ENCODE measurements around the gene P3H4. TPM values are rescaled to one million over a fixed set of nuclear protein-coding genes. Genes with fewer than 3 reads are reported as not detected.

Gene P3H4
- total RNA-seq, 1 experiment from 2014 or later: 24.0 TPM

GRCh38 chr17:41812381-41813151, 817 bp upstream of the P3H4 start, which contains the start of gene FKBP10:
Gene FKBP10 (plus strand): TSS chr17:41813004. CDS start chr17:41813035, 31 bp downstream.
- H4K91ac ChIP-seq (ENCODE audit: insufficient read length, low read depth, low read length): no peak within 1 kb of the TSS
- peaks cover 2% of the 10 kb centered on the region for H3K79me1 ChIP-seq (ENCODE audit: insufficient read depth, low read depth, low read length, poor library complexity, severe bottlenecking)

More at GRCh38 chr17:41812381-41813151, 817 bp upstream of the P3H4 start, which contains the start of gene FKBP10:
- H3K27ac Mint-ChIP-seq: peak within 1 kb of the TSS; percentile 79 to 97 (median 91); a peak in 6 of 7 replicates
- no peak within 1 kb of the TSS for H3K23ac ChIP-seq (ENCODE audit: insufficient read length, low read depth, low read length)
- no peak within 1 kb of the TSS for H4K8ac ChIP-seq (replicated peaks; ENCODE audit: insufficient read length, low read depth, low read length)
- no peak within 1 kb of the TSS for H2BK15ac ChIP-seq (ENCODE audit: low read depth, low read length)
- peak within 1 kb of the TSS; percentile 91 to 99 for H3K4me3 Mint-ChIP-seq
- H3K18ac ChIP-seq (ENCODE audit: insufficient read length, low read depth, low read length): no peak within 1 kb of the TSS
- H2BK120ac ChIP-seq (ENCODE audit: low read depth, low read length, poor library complexity, severe bottlenecking): no peak within 1 kb of the TSS
- H3K27ac ChIP-seq (ENCODE audit: insufficient read length, low read depth, low read length): no peak within 1 kb of the TSS
- H3K79me2 ChIP-seq (ENCODE audit: insufficient read depth, low read length): peaks cover 14% of the 10 kb centered on the region; the same call in 1 of the 2 replicates
- H3K4me1 ChIP-seq (ENCODE audit: insufficient read depth, low read length): peaks cover 4% of the 10 kb centered on the region; the same call in 1 of the 2 replicates
- no peak for TF ChIP-seq CTCF (conservative IDR thresholded peaks at IDR 0.05)
- H3K9ac ChIP-seq (ENCODE audit: extremely low read depth, insufficient read length, low read length): peak within 1 kb of the TSS; percentile 51
- DNase-seq: peak; percentile 94
- H3K4ac ChIP-seq (ENCODE audit: low read depth, low read length): no peak within 1 kb of the TSS
- H2BK5ac ChIP-seq (ENCODE audit: insufficient read length, low read length): no peak within 1 kb of the TSS
- no peaks in the 10 kb centered on the region for H3K9me3 ChIP-seq (ENCODE audit: control insufficient read depth, low read depth, low read length)
- peaks cover 0 to 10% of the 10 kb centered on the region in 2 experiments; a peak in 3 of 5 replicates for H3K9me3 Mint-ChIP-seq
- no peak within 1 kb of the TSS for H4K5ac ChIP-seq (ENCODE audit: insufficient read length, low read depth, low read length)
- no peaks in the 10 kb centered on the region for H3K27me3 ChIP-seq (ENCODE audit: insufficient read depth, low read length)
- WGBS (ENCODE audit: extremely low coverage, insufficient read length, low lambda C conversion rate): no CpG with 5 or more reads among the region's 35 CpGs
- no peak within 1 kb of the TSS for H3T11ph ChIP-seq (ENCODE audit: low read length)
- H3K36me3 Mint-ChIP-seq (ENCODE audit: insufficient read depth in 1 of 3, low read depth in 3 of 3): peaks cover 23 to 30% (median 29%) of the 10 kb centered on the region in 3 experiments
- H3K4me2 ChIP-seq (ENCODE audit: insufficient read depth, insufficient read length, low read length): peak within 1 kb of the TSS; percentile 76
- H2BK20ac ChIP-seq (ENCODE audit: low read depth, low read length, poor library complexity, severe bottlenecking): no peak within 1 kb of the TSS
- H3K4me1 Mint-ChIP-seq: peaks cover 23 to 31% of the 10 kb centered on the region in 2 experiments
- no peak within 1 kb of the TSS for H2BK12ac ChIP-seq (ENCODE audit: insufficient read length, low read depth, low read length)
- H4K20me1 ChIP-seq (ENCODE audit: control insufficient read depth, insufficient read depth, insufficient read length): no peaks in the 10 kb centered on the region
- H2AK5ac ChIP-seq (ENCODE audit: insufficient read length, low read length): no peak within 1 kb of the TSS
- peaks cover 11% of the 10 kb centered on the region for H3K27me3 Mint-ChIP-seq (ENCODE audit: low read depth)
- H3K14ac ChIP-seq (ENCODE audit: insufficient read depth, low read length): no peak within 1 kb of the TSS; the same call in 1 of the 2 replicates
- no peak within 1 kb of the TSS for H3K56ac ChIP-seq (ENCODE audit: insufficient read length, low read depth, low read length)
- H2AFZ ChIP-seq (ENCODE audit: low read length): no peak within 1 kb of the TSS
- H3K23me2 ChIP-seq (ENCODE audit: insufficient read length, low read depth, low read length, poor library complexity, severe bottlenecking): peaks cover 16% of the 10 kb centered on the region

Data from H9 (cell line).